Measurements from ENCODE around the gene GRK1.

The GRK1 gene

DNA sequence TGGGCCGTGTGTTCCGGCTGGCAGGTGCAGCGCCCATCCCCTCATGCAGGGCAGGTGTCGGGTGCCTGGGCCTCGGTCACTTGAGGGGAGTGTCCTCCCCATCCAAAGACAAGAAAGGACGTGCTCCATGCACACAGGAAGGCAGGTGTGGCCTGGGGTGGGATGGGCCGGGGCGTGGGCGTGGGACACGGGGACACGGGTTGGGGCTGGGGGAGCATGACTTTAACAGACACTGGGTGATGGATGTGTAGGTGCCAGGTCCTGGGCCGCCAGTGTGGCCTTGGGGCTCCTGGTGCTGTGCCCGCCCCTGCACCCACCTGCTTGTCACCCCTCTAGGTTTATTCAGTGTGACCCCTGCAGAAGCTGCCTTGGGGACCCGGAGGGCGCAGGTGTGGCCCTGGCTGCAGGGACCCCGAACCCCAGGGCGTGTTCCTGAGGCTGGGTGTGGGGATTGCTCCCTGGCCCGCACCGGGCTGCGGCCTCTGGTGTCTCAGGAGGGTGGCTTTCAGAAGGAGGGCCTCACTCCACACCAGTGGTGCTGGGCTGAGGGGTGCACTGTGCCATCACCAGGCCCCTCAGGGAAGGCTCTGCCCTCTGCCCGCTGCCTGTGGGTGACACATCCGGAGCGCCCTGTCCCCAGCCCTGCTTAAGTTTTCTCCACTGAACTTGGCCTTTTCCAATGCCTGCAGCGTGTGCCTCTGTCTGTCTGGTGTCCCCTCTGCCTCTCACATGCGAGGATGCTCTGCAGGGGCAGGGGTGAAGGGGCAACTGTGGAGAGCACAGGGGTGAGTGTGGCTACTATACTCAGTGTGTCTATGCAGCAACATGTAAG is 97.2 kb downstream of the GRK1 start:
- H3K4me3 ChIP-seq (ENCODE audit: control insufficient read depth, low read depth, low read length) = no peak overlapping the region
- TF ChIP-seq, protein P1, sequence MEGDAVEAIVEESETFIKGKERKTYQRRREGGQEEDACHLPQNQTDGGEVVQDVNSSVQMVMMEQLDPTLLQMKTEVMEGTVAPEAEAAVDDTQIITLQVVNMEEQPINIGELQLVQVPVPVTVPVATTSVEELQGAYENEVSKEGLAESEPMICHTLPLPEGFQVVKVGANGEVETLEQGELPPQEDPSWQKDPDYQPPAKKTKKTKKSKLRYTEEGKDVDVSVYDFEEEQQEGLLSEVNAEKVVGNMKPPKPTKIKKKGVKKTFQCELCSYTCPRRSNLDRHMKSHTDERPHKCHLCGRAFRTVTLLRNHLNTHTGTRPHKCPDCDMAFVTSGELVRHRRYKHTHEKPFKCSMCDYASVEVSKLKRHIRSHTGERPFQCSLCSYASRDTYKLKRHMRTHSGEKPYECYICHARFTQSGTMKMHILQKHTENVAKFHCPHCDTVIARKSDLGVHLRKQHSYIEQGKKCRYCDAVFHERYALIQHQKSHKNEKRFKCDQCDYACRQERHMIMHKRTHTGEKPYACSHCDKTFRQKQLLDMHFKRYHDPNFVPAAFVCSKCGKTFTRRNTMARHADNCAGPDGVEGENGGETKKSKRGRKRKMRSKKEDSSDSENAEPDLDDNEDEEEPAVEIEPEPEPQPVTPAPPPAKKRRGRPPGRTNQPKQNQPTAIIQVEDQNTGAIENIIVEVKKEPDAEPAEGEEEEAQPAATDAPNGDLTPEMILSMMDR (IDR thresholded peaks at IDR 0.05; ENCODE audit: control insufficient read depth, insufficient read depth, low read depth, low read length, missing control alignments) = no peak
- DNase-seq (ENCODE audit: low read depth) = no peak

DNA sequence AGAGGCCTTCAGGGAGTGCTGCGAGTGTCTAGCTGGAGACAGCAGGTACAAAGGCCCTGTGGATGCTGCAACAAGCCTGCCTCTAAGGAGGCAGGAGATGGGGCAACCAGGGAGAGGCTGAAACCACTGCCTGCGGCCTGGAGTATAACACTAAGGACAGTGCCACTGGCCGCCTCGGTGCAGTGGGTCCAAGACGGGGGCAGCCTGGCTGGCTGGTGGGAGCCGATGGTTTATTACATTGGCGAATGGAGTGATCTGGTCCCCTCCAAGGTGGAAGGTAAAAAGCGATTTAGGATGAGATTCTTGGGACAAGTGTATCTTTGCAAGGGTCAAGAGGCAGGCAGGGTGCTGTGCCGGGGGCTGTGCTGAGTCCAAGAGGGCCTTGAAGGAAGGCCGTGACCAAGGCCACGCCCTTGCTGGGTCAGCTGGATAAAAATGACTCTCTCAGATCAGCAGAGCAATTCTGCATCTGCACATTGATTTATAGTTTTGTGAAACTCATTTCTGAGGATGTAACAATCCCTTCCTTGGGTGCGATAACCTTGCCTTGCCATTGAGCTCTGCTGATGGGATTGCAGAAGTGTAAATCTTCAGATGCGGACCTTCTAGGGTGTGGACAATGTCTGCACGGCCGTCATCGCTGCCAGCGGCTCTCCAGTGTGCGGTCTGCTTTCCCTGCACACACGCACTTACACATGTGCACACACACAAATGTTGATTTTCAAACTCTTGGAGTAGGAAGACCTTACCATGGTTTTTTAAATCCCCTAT is 98.0 kb downstream of the GRK1 start:
- TF ChIP-seq, protein P1 (IDR thresholded peaks at IDR 0.05; ENCODE audit: control insufficient read depth, insufficient read depth, low read depth, low read length, missing control alignments) = no peak
- no peak for DNase-seq (ENCODE audit: low read depth)
- no peak overlapping the region for H3K4me3 ChIP-seq (ENCODE audit: control insufficient read depth, low read depth, low read length)

DNA sequence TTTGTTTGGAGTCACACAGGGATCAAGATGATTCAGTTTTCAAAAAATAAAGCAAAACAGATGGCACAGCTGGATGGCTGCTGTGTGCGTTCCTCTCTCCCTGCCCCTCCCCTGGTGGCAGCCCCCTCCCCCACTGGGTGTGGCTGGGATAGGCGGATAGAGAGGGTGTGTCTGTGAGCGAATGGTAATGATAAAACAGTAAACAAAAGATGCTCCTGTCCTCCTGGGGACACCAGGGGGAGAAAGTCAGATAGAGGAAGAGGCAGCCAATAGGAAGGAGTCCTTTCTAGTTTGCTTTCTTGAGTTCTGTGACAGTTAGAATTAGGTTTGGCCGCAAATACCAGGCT is 98.5 kb downstream of the GRK1 start:
- no peak for DNase-seq (ENCODE audit: low read depth)
- H3K4me3 ChIP-seq (ENCODE audit: control insufficient read depth, low read depth, low read length) = no peak overlapping the region
- TF ChIP-seq, protein P1 (IDR thresholded peaks at IDR 0.05; ENCODE audit: control insufficient read depth, insufficient read depth, low read depth, low read length, missing control alignments) = peak; percentile 2

DNA sequence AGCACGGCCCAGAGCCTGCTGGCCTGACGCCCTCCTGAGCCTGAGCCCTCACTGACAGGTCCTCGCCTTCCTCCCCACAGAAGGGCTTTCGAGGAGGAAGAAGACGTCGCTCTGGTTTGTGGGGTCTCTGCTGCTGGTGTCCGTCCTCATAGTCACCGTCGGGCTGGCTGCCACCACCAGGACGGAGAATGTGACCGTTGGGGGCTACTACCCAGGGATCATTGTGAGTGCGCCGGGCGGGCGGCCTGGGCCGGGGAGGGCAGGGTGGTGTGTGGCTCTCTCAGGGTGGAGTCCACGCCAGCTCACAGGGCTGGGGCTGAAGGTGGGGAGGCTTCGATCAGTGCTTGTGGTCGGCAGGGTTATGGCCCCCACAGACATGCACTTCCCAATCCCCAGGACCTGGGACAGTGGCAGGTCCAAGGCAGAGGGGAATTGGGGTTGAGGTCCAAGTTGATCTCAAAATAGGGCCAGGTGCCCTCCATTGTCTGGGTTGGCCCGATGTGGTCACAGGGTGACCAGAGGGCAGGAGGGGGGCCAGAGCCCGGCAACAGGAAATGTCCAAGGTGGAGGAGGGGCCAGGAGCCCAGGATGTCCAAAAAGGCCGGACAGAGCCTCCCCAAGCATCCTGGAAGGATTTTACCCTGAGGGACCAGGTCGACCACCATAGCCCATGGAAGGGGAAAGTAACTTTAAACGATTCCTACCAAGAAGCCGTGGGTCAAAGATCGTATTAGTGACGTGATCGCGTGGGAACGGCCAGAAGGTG is 99.2 kb downstream of the GRK1 start:
- no peak overlapping the region for H3K4me3 ChIP-seq (ENCODE audit: control insufficient read depth, low read depth, low read length)
- TF ChIP-seq, protein P1 (IDR thresholded peaks at IDR 0.05; ENCODE audit: control insufficient read depth, insufficient read depth, low read depth, low read length, missing control alignments) = no peak
- DNase-seq (ENCODE audit: low read depth) = no peak

DNA sequence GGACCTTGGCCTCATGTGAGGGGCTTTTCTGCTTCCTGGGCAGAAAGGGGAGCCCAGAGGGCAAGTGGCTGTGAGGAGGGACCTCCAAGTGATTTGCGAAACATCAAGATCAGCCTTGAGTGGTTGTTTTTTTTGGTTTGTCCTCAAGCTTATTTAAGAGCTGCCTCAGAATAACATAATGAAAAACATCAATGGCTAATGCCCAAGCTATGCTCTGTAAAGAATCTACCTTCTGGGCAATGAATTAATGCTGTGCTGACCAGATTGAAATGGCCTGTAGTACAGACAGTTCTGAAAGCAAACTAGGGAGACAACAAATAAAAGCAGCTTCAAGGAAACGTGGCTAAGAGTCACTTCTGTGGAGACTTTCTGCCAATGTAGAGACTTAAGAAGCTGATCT is 100.3 kb downstream of the GRK1 start:
- no peak overlapping the region for H3K4me3 ChIP-seq (ENCODE audit: control insufficient read depth, low read depth, low read length)
- TF ChIP-seq, protein P1 (IDR thresholded peaks at IDR 0.05; ENCODE audit: control insufficient read depth, insufficient read depth, low read depth, low read length, missing control alignments) = no peak
- DNase-seq (ENCODE audit: low read depth) = no peak
